A549 (cell line): ENCODE results near the gene RNF41. TPM values are rescaled to one million over a fixed set of nuclear protein-coding genes. Genes with fewer than 3 reads are reported as not detected.

Experiments
- ATAC-seq, 2 experiments: fragments of 200-7000 bp in 1 of 2; fragments of >200 bp in 1 of 2; cut with Nextera tagmentation in 1 of 2; cut with Tn5 transposase in 1 of 2; 3 replicates each; pipeline versions ENCODE4 v1.8.0 to v1.9.1; 2018 to 2020; ENCODE audit warnings: mild to moderate bottlenecking in 1 of 2, moderate library complexity in 1 of 2
- CTCF ChIA-PET: fragments of 300-600 bp; sonication (Branson Sonifier 250); formaldehyde crosslinking; extraction: SDS; loops from one replicate; lab custom pipeline; 2021; ENCODE audit warnings: antibody characterized with exemption, inconsistent platforms; lab: Yijun Ruan, JAX
- POLR2A ChIA-PET: fragments of 350-600 bp; formaldehyde crosslinking; extraction: SDS; loops from one replicate; lab custom pipeline; 2021; ENCODE audit warnings: antibody characterized with exemption, inconsistent platforms; lab: Yijun Ruan, JAX
- DNase-seq, 2 experiments: peaks; one replicate each; pipeline versions ENCODE4 v3.0.0 to v3.0.0-alpha.2; 2011 to 2016; ENCODE audit warnings: low read depth in 1 of 2, low spot score in 1 of 2
- FAIRE-seq: peaks from 2 replicates; lab custom pipeline; 2011; peaks lifted over from hg19 to GRCh38; lab: Jason Lieb, UNC
- H3K27ac ChIP-seq, 2 experiments: fragments of >200 bp; sonication (Bioruptor Twin); formaldehyde crosslinking; 3 replicates each; pipeline ENCODE4 v1.5.1; 2016 to 2017
- H3K4me1 ChIP-seq: fragments of >200 bp; sonication (Bioruptor Twin); formaldehyde crosslinking; 3 replicates; pipeline ENCODE4 v1.6.1; 2016
- H3K4me2 ChIP-seq: fragments of >200 bp; sonication (Bioruptor Twin); formaldehyde crosslinking; 3 replicates; pipeline ENCODE4 v1.6.1; 2016
- H3K4me3 ChIP-seq: fragments of >200 bp; sonication (Bioruptor Twin); formaldehyde crosslinking; 3 replicates; pipeline ENCODE4 v1.5.1; 2016
- H3K9me3 ChIP-seq: fragments of >200 bp; sonication (Bioruptor Twin); formaldehyde crosslinking; 3 replicates; pipeline ENCODE4 v1.6.1; 2016
- BCL3 ChIP-seq: fragments of >200 bp; sonication (Bioruptor Twin); formaldehyde crosslinking; IDR thresholded peaks from 3 replicates; pipeline ENCODE4 v1.6.1; 2016
- CBX2 ChIP-seq: fragments of 200-600 bp; sonication (generic); IDR thresholded peaks from 2 replicates; pipeline ENCODE4 v1.6.1; 2016; ENCODE audit warnings: low read depth, mild to moderate bottlenecking, borderline replicate concordance
- CBX8 ChIP-seq: fragments of 200-600 bp; sonication (generic); IDR thresholded peaks from 2 replicates; pipeline ENCODE4 v1.6.1; 2016
- CHD2 ChIP-seq: fragments of 150-350 bp; IDR thresholded peaks from 2 replicates; pipeline ENCODE4 v1.6.1; 2014; ENCODE audit warnings: low read length; ENCODE audit not compliant: partially characterized antibody
- EHMT2 ChIP-seq: fragments of 200-600 bp; sonication (generic); IDR thresholded peaks from 2 replicates; pipeline ENCODE4 v1.6.1; 2016; ENCODE audit warnings: antibody characterized with exemption, low read depth, mild to moderate bottlenecking, moderate library complexity
- HEYL ChIP-seq: fragments of 250-450 bp; sonication (Bioruptor Pico); IDR thresholded peaks from 2 replicates; pipeline ENCODE4 v1.8.0; 2021; ENCODE audit warnings: mild to moderate bottlenecking, moderate library complexity
- HOXA7 ChIP-seq: fragments of 250-450 bp; sonication (Bioruptor Pico); IDR thresholded peaks from 2 replicates; pipeline ENCODE4 v1.5.0; 2020; ENCODE audit warnings: mild to moderate bottlenecking, moderate library complexity
- HOXB13 ChIP-seq: fragments of 250-450 bp; sonication (Bioruptor Pico); IDR thresholded peaks from 2 replicates; pipeline ENCODE4 v1.5.0; 2020; ENCODE audit warnings: low read depth, mild to moderate bottlenecking, moderate library complexity
- JUN ChIP-seq, 2 experiments: fragments of >200 bp; sonication (Bioruptor Twin); formaldehyde crosslinking; IDR thresholded peaks; 2 replicates in 1 of 2; 3 replicates in 1 of 2; pipeline ENCODE4 v1.6.1; 2016 to 2017
- MAFK ChIP-seq: fragments of 450-650 bp; IDR thresholded peaks from 2 replicates; pipeline ENCODE4 v1.6.1; 2014; ENCODE audit not compliant: partially characterized antibody
- MAX ChIP-seq: IDR thresholded peaks from 2 replicates; pipeline ENCODE4 v1.6.1; 2012
- NFE2L2 ChIP-seq: fragments of 150-350 bp; conservative IDR thresholded peaks from 2 replicates; pipeline ENCODE4 v1.6.1; 2014; ENCODE audit warnings: low read length
- NPAS2 ChIP-seq: fragments of 250-450 bp; sonication (Bioruptor Pico); IDR thresholded peaks from 2 replicates; pipeline ENCODE4 v1.8.0; 2022; ENCODE audit warnings: mild to moderate bottlenecking, moderate library complexity, borderline replicate concordance
- POLR2A ChIP-seq: IDR thresholded peaks from 2 replicates; pipeline ENCODE4 v1.6.1; 2012; ENCODE audit warnings: mild to moderate bottlenecking, low read length
- ZC3H11A ChIP-seq: fragments of 450-650 bp; IDR thresholded peaks from 2 replicates; pipeline ENCODE4 v1.6.1; 2014; ENCODE audit warnings: antibody characterized with exemption, mild to moderate bottlenecking
- ZFP36 ChIP-seq: fragments of 450-650 bp; IDR thresholded peaks from 2 replicates; pipeline ENCODE4 v1.6.1; 2014; ENCODE audit warnings: borderline replicate concordance; ENCODE audit not compliant: partially characterized antibody
- ZSCAN20 ChIP-seq: fragments of 250-450 bp; sonication (Bioruptor Pico); IDR thresholded peaks from 2 replicates; pipeline ENCODE4 v1.8.0; 2022; ENCODE audit warnings: mild to moderate bottlenecking, moderate library complexity
- WGBS: methylation state at CpG from one replicate; pipeline ENCODE4 v1.1.6; 2017; ENCODE audit errors: missing lambda C conversion rate; 5-methylcytosine and 5-hydroxymethylcytosine counted together
- polyA plus RNA-seq, 4 experiments: library from polyadenylated mRNA; depleted of rRNA in 3 of 4; stranded (reverse); fragments of >200 nt; fragmentation: RNase III in 1 of 4; extraction: RNeasy Plus Mini Kit Qiagen cat#74134 plus additional on column Dnase treatment in 1 of 4; gene quantifications; 2 replicates in 3 of 4; 3 replicates in 1 of 4; pipeline ENCODE4 v1.2.3, GENCODE V29; 2011 to 2017
- TF ChIP-seq, protein P1 (sequence below): fragments of 250-450 bp; sonication (Bioruptor Pico); IDR thresholded peaks from 2 replicates; pipeline ENCODE4 v1.5.0; 2021; ENCODE audit warnings: mild to moderate bottlenecking, moderate library complexity, borderline replicate concordance
- TF ChIP-seq, protein P2 (sequence below): IDR thresholded peaks from 2 replicates; pipeline ENCODE4 v1.6.1; 2012; ENCODE audit warnings: low read depth, borderline replicate concordance
- TF ChIP-seq, protein P3 (sequence below): IDR thresholded peaks from 2 replicates; pipeline ENCODE4 v1.6.1; 2012

RNF41 gene
- polyA plus RNA-seq, 2 of the 4 experiments (the other 2 are of a cell fraction) = 21.7 to 47.8 TPM

- TF ChIP-seq CHD2 (no peak), HOXA7 (CRISPR knock-in tag) (peak; percentile 53; the same call in 1 of the 2 replicates), ZFP36 (no peak), JUN (IDR thresholded peaks at IDR 0.05) (0 out of 5 replicates have a peak, but pooled peaks of 1 of the 2 experiments have one; percentile 43), BCL3 (0 out of 3 replicates have a peak, but pooled peaks have one; percentile 15)
- TF ChIP-seq, protein P1, sequence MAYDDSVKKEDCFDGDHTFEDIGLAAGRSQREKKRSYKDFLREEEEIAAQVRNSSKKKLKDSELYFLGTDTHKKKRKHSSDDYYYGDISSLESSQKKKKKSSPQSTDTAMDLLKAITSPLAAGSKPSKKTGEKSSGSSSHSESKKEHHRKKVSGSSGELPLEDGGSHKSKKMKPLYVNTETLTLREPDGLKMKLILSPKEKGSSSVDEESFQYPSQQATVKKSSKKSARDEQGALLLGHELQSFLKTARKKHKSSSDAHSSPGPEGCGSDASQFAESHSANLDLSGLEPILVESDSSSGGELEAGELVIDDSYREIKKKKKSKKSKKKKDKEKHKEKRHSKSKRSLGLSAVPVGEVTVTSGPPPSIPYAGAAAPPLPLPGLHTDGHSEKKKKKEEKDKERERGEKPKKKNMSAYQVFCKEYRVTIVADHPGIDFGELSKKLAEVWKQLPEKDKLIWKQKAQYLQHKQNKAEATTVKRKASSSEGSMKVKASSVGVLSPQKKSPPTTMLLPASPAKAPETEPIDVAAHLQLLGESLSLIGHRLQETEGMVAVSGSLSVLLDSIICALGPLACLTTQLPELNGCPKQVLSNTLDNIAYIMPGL (CRISPR knock-in tag) = no peak
- peak overlapping the region; percentile 94 for H3K4me2 ChIP-seq
- ChIA-PET CTCF (interaction anchor here (2.5 to 10.2 kb wide), 4 partner anchors 23 to 42 kb away, joined by 7 to 98 read pairs (median 56); partner anchors contain the start of genes ESYT1, SMARCC2 and ZC3H10), POLR2A (no interaction called here)
- FAIRE-seq (no peak), DNase-seq (no peak), ATAC-seq (no peak)
- peak overlapping the region; percentile 74 for H3K4me3 ChIP-seq
- peak overlapping the region; percentile 90 to 97; a peak in 4 of 6 replicates for H3K27ac ChIP-seq
- peaks cover 35% of the 10 kb centered on the region for H3K4me1 ChIP-seq
- 79% methylated on average over 7 of the region's 7 CpGs for WGBS
- no peaks in the 10 kb centered on the region for H3K9me3 ChIP-seq
Measured at GRCh38 chr12:56160193-56160763, 61.4 kb downstream of the RNF41 start.

- DNase-seq (no peak), ATAC-seq (no peak), FAIRE-seq (no peak)
- WGBS = 40% methylated on average over 8 of the region's 8 CpGs
- H3K4me1 ChIP-seq = peaks cover 35% of the 10 kb centered on the region
- peak overlapping the region; percentile 74 for H3K4me3 ChIP-seq
- no peaks in the 10 kb centered on the region for H3K9me3 ChIP-seq
- CTCF ChIA-PET = interaction anchor here (2.5 to 10.2 kb wide), 4 partner anchors 23 to 41 kb away, joined by 7 to 98 read pairs (median 56); partner anchors contain the start of genes ESYT1, SMARCC2 and ZC3H10
- POLR2A ChIA-PET = interaction anchor here (1.6 to 2.1 kb wide), 4 partner anchors 28 to 41 kb away, joined by 7 to 16 read pairs (median 10); partner anchors contain the start of genes ESYT1, SMARCC2 and ZC3H10
- TF ChIP-seq JUN (IDR thresholded peaks at IDR 0.05) = peak in 1 of 2 experiments; percentile 19; a peak in 1 of 5 replicates
- TF ChIP-seq NPAS2 (CRISPR knock-in tag) = no peak
- peak overlapping the region; percentile 90 to 97 for H3K27ac ChIP-seq
- peak overlapping the region; percentile 94 for H3K4me2 ChIP-seq
Measured at GRCh38 chr12:56159482-56160192, 62.1 kb downstream of the RNF41 start.

DNA sequence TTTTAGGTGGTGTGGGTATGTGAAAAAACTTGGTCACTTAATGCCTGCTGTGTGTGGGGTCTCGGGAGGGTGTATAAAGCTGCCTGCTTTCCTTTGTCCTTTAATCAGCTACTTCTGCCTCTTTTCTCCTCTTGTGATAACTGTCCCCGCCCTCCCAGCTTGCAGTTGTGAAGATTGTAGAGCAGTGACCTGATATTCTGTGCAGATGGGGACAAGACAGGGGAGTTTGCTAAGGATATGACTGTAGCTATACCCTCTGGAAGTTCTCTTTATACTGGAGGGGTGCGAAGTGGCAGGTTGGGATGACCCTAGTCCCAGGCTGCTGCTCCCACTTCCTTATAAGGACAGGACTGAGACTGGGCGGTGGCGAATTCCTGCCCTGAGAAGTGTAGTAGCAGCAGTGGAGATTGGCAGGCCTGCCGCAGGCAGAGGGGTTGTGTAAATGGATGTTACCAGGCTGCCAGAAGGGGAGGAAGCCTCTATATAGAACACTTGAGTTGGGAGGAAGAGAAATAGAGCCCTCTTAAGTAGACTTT, 62.7 kb downstream of the RNF41 start:
- ATAC-seq = peak in 1 of 2 experiments; percentile 46; a peak in 3 of 6 replicates

More for the DNA sequence above, 62.7 kb downstream of the RNF41 start:
- Histone ChIP-seq H3K4me3 (peak overlapping the region; percentile 74), H3K27ac (peak overlapping the region; percentile 90 to 97), H3K9me3 (no peaks in the 10 kb centered on the region), H3K4me1 (peaks cover 35% of the 10 kb centered on the region), H3K4me2 (peak overlapping the region; percentile 94)
- ChIA-PET POLR2A (interaction anchor here (1.3 to 2.1 kb wide), 5 partner anchors 29 to 42 kb away, joined by 7 to 16 read pairs (median 7); partner anchors contain the start of genes ESYT1, RPL41, SMARCC2 and ZC3H10), CTCF (interaction anchor here (2.5 to 10.2 kb wide), 4 partner anchors 22 to 40 kb away, joined by 7 to 98 read pairs (median 56); partner anchors contain the start of genes ESYT1, SMARCC2 and ZC3H10)
- DNase-seq = peak; percentile 50 to 72
- 2% methylated on average over 6 of the region's 6 CpGs for WGBS
- FAIRE-seq = no peak
- TF ChIP-seq ZC3H11A (no peak), HOXA7 (CRISPR knock-in tag) (peak; percentile 70; the same call in 1 of the 2 replicates), CBX2 (no peak), BCL3 (peak; percentile 37; the same call in 1 of the 3 replicates), HEYL (CRISPR knock-in tag) (no peak), ZSCAN20 (CRISPR knock-in tag) (no peak), NPAS2 (CRISPR knock-in tag) (no peak), NFE2L2 (no peak), MAX (no peak), POLR2A (peak; percentile 34), HOXB13 (CRISPR knock-in tag) (no peak), CBX8 (no peak), MAFK (no peak), EHMT2 (no peak), CHD2 (no peak)
- TF ChIP-seq, protein P2, sequence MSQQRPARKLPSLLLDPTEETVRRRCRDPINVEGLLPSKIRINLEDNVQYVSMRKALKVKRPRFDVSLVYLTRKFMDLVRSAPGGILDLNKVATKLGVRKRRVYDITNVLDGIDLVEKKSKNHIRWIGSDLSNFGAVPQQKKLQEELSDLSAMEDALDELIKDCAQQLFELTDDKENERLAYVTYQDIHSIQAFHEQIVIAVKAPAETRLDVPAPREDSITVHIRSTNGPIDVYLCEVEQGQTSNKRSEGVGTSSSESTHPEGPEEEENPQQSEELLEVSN = no peak
- TF ChIP-seq, protein P3, sequence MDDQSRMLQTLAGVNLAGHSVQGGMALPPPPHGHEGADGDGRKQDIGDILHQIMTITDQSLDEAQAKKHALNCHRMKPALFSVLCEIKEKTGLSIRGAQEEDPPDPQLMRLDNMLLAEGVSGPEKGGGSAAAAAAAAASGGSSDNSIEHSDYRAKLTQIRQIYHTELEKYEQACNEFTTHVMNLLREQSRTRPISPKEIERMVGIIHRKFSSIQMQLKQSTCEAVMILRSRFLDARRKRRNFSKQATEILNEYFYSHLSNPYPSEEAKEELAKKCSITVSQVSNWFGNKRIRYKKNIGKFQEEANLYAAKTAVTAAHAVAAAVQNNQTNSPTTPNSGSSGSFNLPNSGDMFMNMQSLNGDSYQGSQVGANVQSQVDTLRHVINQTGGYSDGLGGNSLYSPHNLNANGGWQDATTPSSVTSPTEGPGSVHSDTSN = 0 out of 2 replicates have a peak, but pooled peaks have one; percentile 6
